Loucy (cell line): ENCODE measurements around the gene LRRC58.

Source experiments
- CTCF ChIP-seq: fragments of 200-600 bp; sonication (generic); conservative IDR thresholded peaks from 2 replicates; pipeline ENCODE4 v1.5.1; 2014; ENCODE audit warnings: mild to moderate bottlenecking, antibody characterized with exemption, low read length
- EZH2phosphoT487 ChIP-seq: fragments of 200-600 bp; IDR thresholded peaks from 2 replicates; pipeline ENCODE4 v1.6.1; 2018; ENCODE audit warnings: antibody characterized with exemption, mild to moderate bottlenecking, moderate library complexity, borderline replicate concordance

GRCh38 chr3:120339362-120339761 lies 9.8 kb downstream of the LRRC58 start:
- TF ChIP-seq CTCF (no peak), EZH2phosphoT487 (no peak)
